Measurements from ENCODE around the gene COL7A1.

Gene COL7A1

DNA sequence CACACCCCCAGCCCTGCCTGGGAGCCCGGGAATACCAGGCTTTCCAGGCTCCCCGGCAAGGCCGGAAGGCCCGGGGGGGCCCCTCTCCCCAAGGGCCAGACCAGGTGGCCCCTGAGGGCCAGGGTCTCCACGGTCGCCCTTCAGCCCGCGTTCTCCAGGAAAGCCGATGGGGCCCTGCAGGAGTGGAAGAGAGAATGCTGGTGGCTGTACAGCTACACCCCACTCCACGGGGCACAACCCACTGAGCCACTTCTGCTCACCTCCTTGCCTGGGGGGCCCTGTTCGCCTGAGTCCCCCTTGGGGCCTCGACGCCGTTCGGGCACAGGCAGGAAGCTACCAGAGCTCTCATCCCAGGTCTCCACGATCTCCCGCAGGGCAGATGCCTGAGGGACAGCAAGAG lies 19.8 kb downstream of the COL7A1 start:
- H3K4me3 ChIP-seq (ENCODE audit: severe bottlenecking), result no peak overlapping the region
- H3K27me3 ChIP-seq (ENCODE audit: insufficient read depth, poor library complexity, severe bottlenecking), result no peaks in the 10 kb centered on the region
- ATAC-seq (ENCODE audit: low read depth), result no peak
- H3K4me1 ChIP-seq (ENCODE audit: insufficient read depth, poor library complexity, severe bottlenecking), result no peaks in the 10 kb centered on the region
- DNase-seq (ENCODE audit: low spot score), result no peak
- H3K9me3 ChIP-seq (ENCODE audit: severe bottlenecking), result no peaks in the 10 kb centered on the region
- no peak overlapping the region for H3K27ac ChIP-seq (ENCODE audit: poor library complexity, severe bottlenecking)
- H3K36me3 ChIP-seq (ENCODE audit: low read depth), result peaks cover 100% of the 10 kb centered on the region
- TF ChIP-seq, protein P1, sequence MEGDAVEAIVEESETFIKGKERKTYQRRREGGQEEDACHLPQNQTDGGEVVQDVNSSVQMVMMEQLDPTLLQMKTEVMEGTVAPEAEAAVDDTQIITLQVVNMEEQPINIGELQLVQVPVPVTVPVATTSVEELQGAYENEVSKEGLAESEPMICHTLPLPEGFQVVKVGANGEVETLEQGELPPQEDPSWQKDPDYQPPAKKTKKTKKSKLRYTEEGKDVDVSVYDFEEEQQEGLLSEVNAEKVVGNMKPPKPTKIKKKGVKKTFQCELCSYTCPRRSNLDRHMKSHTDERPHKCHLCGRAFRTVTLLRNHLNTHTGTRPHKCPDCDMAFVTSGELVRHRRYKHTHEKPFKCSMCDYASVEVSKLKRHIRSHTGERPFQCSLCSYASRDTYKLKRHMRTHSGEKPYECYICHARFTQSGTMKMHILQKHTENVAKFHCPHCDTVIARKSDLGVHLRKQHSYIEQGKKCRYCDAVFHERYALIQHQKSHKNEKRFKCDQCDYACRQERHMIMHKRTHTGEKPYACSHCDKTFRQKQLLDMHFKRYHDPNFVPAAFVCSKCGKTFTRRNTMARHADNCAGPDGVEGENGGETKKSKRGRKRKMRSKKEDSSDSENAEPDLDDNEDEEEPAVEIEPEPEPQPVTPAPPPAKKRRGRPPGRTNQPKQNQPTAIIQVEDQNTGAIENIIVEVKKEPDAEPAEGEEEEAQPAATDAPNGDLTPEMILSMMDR (IDR thresholded peaks at IDR 0.05; ENCODE audit: poor library complexity, severe bottlenecking), result no peak

DNA sequence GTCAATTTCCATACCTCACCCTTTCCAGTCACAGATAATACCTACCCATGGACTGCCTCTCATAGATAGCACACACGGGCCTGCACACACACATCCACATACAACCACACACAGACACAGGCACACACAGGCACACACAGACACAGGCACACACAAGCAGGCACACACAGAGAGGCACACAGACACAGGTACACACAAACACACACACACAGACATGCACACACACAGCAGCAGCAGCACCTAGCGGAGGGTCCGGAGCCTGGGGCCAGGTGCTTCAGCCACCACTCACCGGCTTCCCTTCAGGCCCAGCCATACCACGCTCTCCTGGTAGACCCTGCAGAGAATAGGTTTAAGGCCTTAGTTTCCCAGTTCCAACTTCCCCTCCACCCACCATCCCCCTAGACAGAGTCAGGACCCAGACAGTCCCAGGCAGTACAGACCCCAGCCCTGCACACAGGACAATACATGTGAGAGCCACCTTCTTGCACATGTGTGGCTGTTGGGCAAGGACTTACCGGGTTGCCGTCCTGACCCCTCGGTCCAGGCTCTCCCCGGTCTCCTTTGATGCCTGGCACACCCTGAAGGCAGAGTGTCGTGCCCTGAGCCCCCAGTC lies 21.1 kb downstream of the COL7A1 start:
- Histone ChIP-seq H3K36me3 (ENCODE audit: low read depth) (peaks cover 100% of the 10 kb centered on the region), H3K4me1 (ENCODE audit: insufficient read depth, poor library complexity, severe bottlenecking) (no peaks in the 10 kb centered on the region), H3K9me3 (ENCODE audit: severe bottlenecking) (no peaks in the 10 kb centered on the region), H3K27ac (ENCODE audit: poor library complexity, severe bottlenecking) (no peak overlapping the region), H3K27me3 (ENCODE audit: insufficient read depth, poor library complexity, severe bottlenecking) (no peaks in the 10 kb centered on the region), H3K4me3 (ENCODE audit: severe bottlenecking) (no peak overlapping the region)
- TF ChIP-seq, protein P1 (IDR thresholded peaks at IDR 0.05; ENCODE audit: poor library complexity, severe bottlenecking), result no peak
- DNase-seq (ENCODE audit: low spot score) (no peak), ATAC-seq (ENCODE audit: low read depth) (no peak)

DNA sequence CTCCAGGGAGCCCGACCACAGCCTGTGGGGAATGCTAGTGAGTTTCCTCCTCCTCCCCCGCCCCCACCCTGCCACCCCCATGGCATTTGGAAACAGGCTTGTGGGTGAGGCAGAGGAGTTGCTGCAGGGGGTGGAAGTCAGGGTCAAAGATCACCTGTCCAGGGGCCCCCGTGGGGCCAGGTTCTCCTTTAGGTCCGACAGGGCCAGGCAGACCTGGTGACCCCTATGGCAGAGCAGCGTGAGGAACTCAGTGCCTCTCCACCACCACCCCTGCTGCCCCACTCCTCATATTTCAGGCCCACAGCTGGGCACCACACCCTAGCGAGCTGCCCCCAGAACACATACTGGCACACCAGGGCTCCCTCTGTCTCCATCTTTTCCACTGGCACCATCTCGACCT lies 22.6 kb downstream of the COL7A1 start:
- no peaks in the 10 kb centered on the region for H3K27me3 ChIP-seq (ENCODE audit: insufficient read depth, poor library complexity, severe bottlenecking)
- H3K36me3 ChIP-seq (ENCODE audit: low read depth), result peaks cover 100% of the 10 kb centered on the region
- no peaks in the 10 kb centered on the region for H3K9me3 ChIP-seq (ENCODE audit: severe bottlenecking)
- ATAC-seq (ENCODE audit: low read depth) (no peak), DNase-seq (ENCODE audit: low spot score) (no peak)
- no peak overlapping the region for H3K4me3 ChIP-seq (ENCODE audit: severe bottlenecking)
- no peaks in the 10 kb centered on the region for H3K4me1 ChIP-seq (ENCODE audit: insufficient read depth, poor library complexity, severe bottlenecking)
- no peak overlapping the region for H3K27ac ChIP-seq (ENCODE audit: poor library complexity, severe bottlenecking)
- TF ChIP-seq, protein P1 (IDR thresholded peaks at IDR 0.05; ENCODE audit: poor library complexity, severe bottlenecking), result no peak

DNA sequence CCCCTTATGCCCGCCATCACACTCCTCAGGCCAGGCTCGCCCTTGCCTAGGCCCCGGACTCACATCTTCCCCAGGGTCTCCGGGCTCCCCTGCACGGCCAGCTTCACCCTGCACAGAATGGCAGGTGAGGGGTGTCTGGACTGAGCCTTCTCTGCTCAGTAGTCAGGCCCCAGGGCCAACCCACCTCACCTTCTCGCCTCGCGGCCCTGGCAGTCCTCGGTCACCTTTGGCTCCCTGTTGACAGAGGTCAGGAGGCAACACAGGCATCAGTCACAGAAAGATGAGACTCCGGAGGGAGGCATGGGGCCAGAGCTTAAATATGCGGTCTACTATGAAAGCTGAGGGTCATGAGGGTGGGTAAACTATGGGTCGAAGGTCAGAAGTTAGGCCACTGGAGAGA lies 23.2 kb downstream of the COL7A1 start:
- no peaks in the 10 kb centered on the region for H3K27me3 ChIP-seq (ENCODE audit: insufficient read depth, poor library complexity, severe bottlenecking)
- DNase-seq (ENCODE audit: low spot score) (no peak), ATAC-seq (ENCODE audit: low read depth) (no peak)
- no peak overlapping the region for H3K4me3 ChIP-seq (ENCODE audit: severe bottlenecking)
- H3K27ac ChIP-seq (ENCODE audit: poor library complexity, severe bottlenecking), result no peak overlapping the region
- TF ChIP-seq, protein P1 (IDR thresholded peaks at IDR 0.05; ENCODE audit: poor library complexity, severe bottlenecking), result no peak
- H3K36me3 ChIP-seq (ENCODE audit: low read depth), result peaks cover 100% of the 10 kb centered on the region
- H3K9me3 ChIP-seq (ENCODE audit: severe bottlenecking), result no peaks in the 10 kb centered on the region
- peaks cover under 1% of the 10 kb centered on the region for H3K4me1 ChIP-seq (ENCODE audit: insufficient read depth, poor library complexity, severe bottlenecking)

DNA sequence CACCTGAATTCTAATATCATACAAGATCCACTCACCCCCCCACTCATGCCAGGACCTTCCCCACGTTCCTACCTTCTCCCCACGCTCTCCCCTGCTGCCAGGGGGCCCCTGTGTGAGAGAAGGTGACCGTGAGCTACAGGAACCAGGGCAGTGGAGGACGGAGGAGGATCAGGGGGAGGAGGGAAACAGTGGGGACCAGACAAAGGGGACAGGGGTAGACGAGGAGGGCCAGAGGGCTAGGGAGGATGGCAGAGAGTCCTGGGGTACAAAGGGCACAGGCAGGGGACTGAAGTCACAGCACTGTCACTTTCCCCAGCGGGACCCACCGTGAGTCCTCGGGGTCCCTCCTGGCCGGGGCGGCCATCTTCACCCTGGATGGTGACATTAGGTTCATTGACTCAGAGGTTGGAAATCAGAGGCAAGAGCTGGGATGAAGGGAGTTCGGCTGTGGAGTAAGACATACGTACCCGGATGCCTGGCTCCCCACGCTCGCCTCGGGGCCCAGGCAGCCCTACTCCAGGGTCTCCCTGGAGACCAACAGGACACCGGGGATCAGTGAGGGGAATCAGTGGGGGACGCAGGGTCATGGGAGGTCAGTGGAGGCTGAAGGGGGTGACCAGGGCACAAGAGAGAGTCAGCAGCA lies 25.2 kb downstream of the COL7A1 start:
- Histone ChIP-seq H3K9me3 (ENCODE audit: severe bottlenecking) (no peaks in the 10 kb centered on the region), H3K27me3 (ENCODE audit: insufficient read depth, poor library complexity, severe bottlenecking) (no peaks in the 10 kb centered on the region), H3K4me3 (ENCODE audit: severe bottlenecking) (no peak overlapping the region), H3K4me1 (ENCODE audit: insufficient read depth, poor library complexity, severe bottlenecking) (peaks cover 8% of the 10 kb centered on the region), H3K27ac (ENCODE audit: poor library complexity, severe bottlenecking) (no peak overlapping the region), H3K36me3 (ENCODE audit: low read depth) (peaks cover 100% of the 10 kb centered on the region)
- DNase-seq (ENCODE audit: low spot score) (no peak), ATAC-seq (ENCODE audit: low read depth) (no peak)
- TF ChIP-seq, protein P1 (IDR thresholded peaks at IDR 0.05; ENCODE audit: poor library complexity, severe bottlenecking), result no peak
